ENCODE measurements around the gene TOMM40L. TPM values are rescaled to one million over a fixed set of nuclear protein-coding genes. Genes with fewer than 3 reads are reported as not detected.
A peak's percentile ranks its signal among the peaks of the same experiment; 100 is the strongest.
"Not testable (repeated sequence)": the region's sequence is repeated elsewhere in the genome, so short reads cannot be mapped to it uniquely, and the experiment has no call there.

TOMM40L gene
- total RNA-seq, 4 donors from 2014 or later, result 2.6 to 13.2 (median 7.3) TPM

- TF ChIP-seq POLR2A (IDR thresholded peaks at IDR 0.05) (no peak), CTCF (IDR thresholded peaks at IDR 0.05) (no peak)
- DNase-seq, result no peak
- intact Hi-C loops (cut with DNase I; ENCODE audit: low total_unique reads), result no loop called here
Observed at GRCh38 chr1:161220002-161220401, 5.9 kb upstream of the TOMM40L start.

GRCh38 chr1:161222175-161223019, 3.5 kb upstream of the TOMM40L start:
- Histone ChIP-seq H3K36me3 (no peaks in the 10 kb centered on the region), H3K9me3 (no peaks in the 10 kb centered on the region), H3K4me1 (peaks cover 2 to 8% of the 10 kb centered on the region in 2 donors), H3K27me3 (no peaks in the 10 kb centered on the region), H3K27ac (no peak overlapping the region), H3K4me3 (no peak overlapping the region)
- no peak for TF ChIP-seq CTCF (IDR thresholded peaks at IDR 0.05)
- TF ChIP-seq POLR2A (IDR thresholded peaks at IDR 0.05), result no peak
- intact Hi-C loops (cut with DNase I; ENCODE audit: low total_unique reads), result no loop called here
- no peak for DNase-seq

More at GRCh38 chr1:161220002-161220401, 5.9 kb upstream of the TOMM40L start:
- Histone ChIP-seq H3K27ac (no peak overlapping the region), H3K4me1 (no peaks in the 10 kb centered on the region), H3K4me3 (no peak overlapping the region), H3K36me3 (no peaks in the 10 kb centered on the region), H3K27me3 (no peaks in the 10 kb centered on the region), H3K9me3 (no peaks in the 10 kb centered on the region)

- no peaks in the 10 kb centered on the region for H3K27me3 ChIP-seq
- TF ChIP-seq POLR2A (IDR thresholded peaks at IDR 0.05) (no peak), CTCF (IDR thresholded peaks at IDR 0.05) (no peak)
- intact Hi-C loops (cut with DNase I; ENCODE audit: low total_unique reads), result no loop called here
- H3K9me3 ChIP-seq, result no peaks in the 10 kb centered on the region
- no peak for DNase-seq
- H3K4me1 ChIP-seq, result peaks cover 2 to 8% of the 10 kb centered on the region in 2 donors
- H3K36me3 ChIP-seq, result no peaks in the 10 kb centered on the region
- H3K4me3 ChIP-seq, result no peak overlapping the region
- no peak overlapping the region for H3K27ac ChIP-seq
Observed at GRCh38 chr1:161223805-161224694, 1.8 kb upstream of the TOMM40L start.

GRCh38 chr1:161224695-161225087, 1.2 kb upstream of the TOMM40L start:
- H3K4me1 ChIP-seq; H3K27me3 ChIP-seq; H3K36me3 ChIP-seq; DNase-seq; intact Hi-C loops (cut with DNase I; ENCODE audit: low total_unique reads); H3K27ac ChIP-seq; H3K9me3 ChIP-seq; H3K4me3 ChIP-seq: not testable (repeated sequence)

- Histone ChIP-seq H3K36me3 (no peaks in the 10 kb centered on the region), H3K4me1 (peaks cover 2 to 8% of the 10 kb centered on the region in 2 donors), H3K4me3 (no peak overlapping the region), H3K9me3 (no peaks in the 10 kb centered on the region), H3K27ac (peak overlapping the region; percentile 57 to 76), H3K27me3 (no peaks in the 10 kb centered on the region)
- TF ChIP-seq POLR2A (IDR thresholded peaks at IDR 0.05) (no peak), CTCF (IDR thresholded peaks at IDR 0.05) (no peak)
- DNase-seq, result no peak
- intact Hi-C loops (cut with DNase I; ENCODE audit: low total_unique reads), result no loop called here
Observed at GRCh38 chr1:161225178-161225533, 704 bp upstream of the TOMM40L start.

Data from uterus (tissue), 4 donors.